HepG2 (cell line): ENCODE data around the gene FAM174A. TPM values are rescaled to one million over a fixed set of nuclear protein-coding genes. Genes with fewer than 3 reads are reported as not detected.

Experiments
- ATAC-seq: fragments of 200-7000 bp; cut with Tn5 transposase; 3 replicates; pipeline ENCODE4 v1.9.1; 2020; ENCODE audit warnings: mild to moderate bottlenecking, moderate library complexity
- BruUV-seq: library from RNA; stranded (reverse); fragments of 400-500 nt; replicated peaks from 2 replicates; lab custom pipeline; 2021; lab: Mats Ljungman, UMichigan
- CTCF ChIA-PET: fragments of 300-600 bp; formaldehyde crosslinking; extraction: SDS; loops from one replicate; lab custom pipeline; 2021; ENCODE audit warnings: low total read pairs, inconsistent platforms, low intra/inter-chr PET ratio; lab: Yijun Ruan, JAX
- POLR2A ChIA-PET: fragments of 350-600 bp; sonication (Branson Sonifier 250); formaldehyde crosslinking; loops from one replicate; lab custom pipeline; 2020; ENCODE audit warnings: antibody characterized with exemption, inconsistent platforms; lab: Yijun Ruan, JAX
- DNase-seq: peaks from one replicate; pipeline ENCODE4 v3.0.0-alpha.2; 2015; ENCODE audit warnings: low spot score
- FAIRE-seq: peaks from 3 replicates; lab custom pipeline; 2011; peaks lifted over from hg19 to GRCh38; lab: Jason Lieb, UNC
- H2AFZ ChIP-seq: one replicate; pipeline ENCODE4 v1.6.1; 2011; ENCODE audit warnings: low read length, inconsistent platforms
- H3K27ac ChIP-seq: fragments of 300-600 bp; 3 replicates; pipeline ENCODE4 v1.8.0; 2011; ENCODE audit warnings: mixed run types, mild to moderate bottlenecking, mixed read lengths, low read length, inconsistent platforms; ENCODE audit not compliant: insufficient read depth; ENCODE audit errors: extremely low read length
- H3K27me3 ChIP-seq, 2 experiments: fragments of 200-600 bp in 1 of 2; 2 replicates in 1 of 2; 3 replicates in 1 of 2; pipeline versions ENCODE4 v1.6.0 to v1.8.0; 2011; ENCODE audit warnings: low read length in 2 of 2, mild to moderate bottlenecking in 2 of 2, moderate library complexity in 2 of 2, inconsistent platforms in 1 of 2; ENCODE audit not compliant: insufficient read depth in 2 of 2, control insufficient read depth in 1 of 2
- H3K36me3 ChIP-seq, 2 experiments: fragments of 200-600 bp in 1 of 2; replicated peaks in 1 of 2; 2 replicates in 1 of 2; 3 replicates in 1 of 2; pipeline versions ENCODE4 v1.5.1 to v1.8.0; 2011; ENCODE audit warnings: low read length in 2 of 2, inconsistent platforms in 1 of 2; ENCODE audit not compliant: insufficient read depth in 2 of 2, control insufficient read depth in 1 of 2
- H3K4me1 ChIP-seq: 2 replicates; pipeline ENCODE4 v1.5.1; 2012; ENCODE audit warnings: low read length, inconsistent platforms; ENCODE audit not compliant: insufficient read depth
- H3K4me2 ChIP-seq: 2 replicates; pipeline ENCODE4 v1.6.0; 2011; ENCODE audit warnings: low read depth, low read length, inconsistent platforms
- H3K4me3 ChIP-seq, 3 experiments: fragments of 200-600 bp in 1 of 3; sonication (generic), shearing (Covaris generic) in 1 of 3; replicated peaks in 1 of 3; 2 replicates each; pipeline ENCODE4 v1.5.1; 2011 to 2016; ENCODE audit warnings: low read length in 3 of 3, inconsistent platforms in 2 of 3, low read depth in 2 of 3, mild to moderate bottlenecking in 2 of 3, control low read depth in 1 of 3, mixed read lengths in 1 of 3; ENCODE audit not compliant: insufficient read depth in 1 of 3
- H3K79me2 ChIP-seq: one replicate; pipeline ENCODE4 v1.6.1; 2011; ENCODE audit warnings: low read length, inconsistent platforms; ENCODE audit not compliant: insufficient read depth
- H3K9ac ChIP-seq: 2 replicates; pipeline ENCODE4 v1.6.0; 2011; ENCODE audit warnings: mild to moderate bottlenecking, low read depth, low read length, inconsistent platforms; ENCODE audit not compliant: insufficient read depth
- H3K9me3 ChIP-seq: 2 replicates; pipeline ENCODE4 v1.5.1; 2012; ENCODE audit warnings: mild to moderate bottlenecking, low read length
- H4K20me1 ChIP-seq: 2 replicates; pipeline ENCODE4 v1.6.0; 2011; ENCODE audit warnings: inconsistent platforms, mild to moderate bottlenecking, low read length, moderate library complexity; ENCODE audit not compliant: insufficient read depth
- CC2D1A ChIP-seq: sonication (generic); formaldehyde crosslinking; IDR thresholded peaks from 2 replicates; pipeline ENCODE4 v1.8.1; 2023; ENCODE audit warnings: mild to moderate bottlenecking, missing genetic modification reagents
- DMAP1 ChIP-seq: IDR thresholded peaks from 2 replicates; pipeline ENCODE4 v1.6.1; 2016
- ERF ChIP-seq: IDR thresholded peaks from 2 replicates; pipeline ENCODE4 v1.6.1; 2018; ENCODE audit warnings: missing biosample characterization, missing genetic modification reagents
- HOXA3 ChIP-seq: sonication (generic); formaldehyde crosslinking; IDR thresholded peaks from 2 replicates; pipeline ENCODE4 v1.5.0; 2020; ENCODE audit warnings: missing genetic modification reagents
- NR2F1 ChIP-seq, 2 experiments: fragments of 450-650 bp in 1 of 2; formaldehyde crosslinking in 1 of 2; IDR thresholded peaks; 2 replicates each; pipeline versions ENCODE4 v1.5.0 to v1.6.1; 2016 to 2020; ENCODE audit warnings: mild to moderate bottlenecking in 1 of 2, missing compliant biosample characterization in 1 of 2, missing genetic modification reagents in 1 of 2, moderate library complexity in 1 of 2
- PRMT3 ChIP-seq: sonication (generic); formaldehyde crosslinking; IDR thresholded peaks from 2 replicates; pipeline ENCODE4 v1.8.1; 2022; ENCODE audit warnings: low read depth, mild to moderate bottlenecking, moderate library complexity, missing genetic modification reagents, borderline replicate concordance
- SRSF9 ChIP-seq: fragments of 200-400 bp; formaldehyde crosslinking; IDR thresholded peaks from 2 replicates; pipeline ENCODE4 v1.6.1; 2018; ENCODE audit warnings: borderline replicate concordance, mild to moderate bottlenecking, low read depth, low read length; ENCODE audit not compliant: insufficient read depth, poor library complexity, severe bottlenecking
- STAG1 ChIP-seq: sonication (generic); formaldehyde crosslinking; IDR thresholded peaks from 2 replicates; pipeline ENCODE4 v1.4.0; 2020; ENCODE audit warnings: missing genetic modification reagents
- TBL1XR1 ChIP-seq: fragments of 150-350 bp; IDR thresholded peaks from 2 replicates; pipeline ENCODE4 v1.6.1; 2014; ENCODE audit warnings: borderline replicate concordance, low read length; ENCODE audit not compliant: partially characterized antibody
- ZNF180 ChIP-seq: sonication (generic); formaldehyde crosslinking; IDR thresholded peaks from 2 replicates; pipeline ENCODE4 v1.4.0; 2020; ENCODE audit warnings: low read depth, missing genetic modification reagents, borderline replicate concordance
- ZNF570 ChIP-seq: sonication (generic); formaldehyde crosslinking; IDR thresholded peaks from 2 replicates; pipeline ENCODE4 v1.4.0; 2020; ENCODE audit warnings: mild to moderate bottlenecking, missing genetic modification reagents, borderline replicate concordance
- ZNF598 ChIP-seq: sonication (generic); formaldehyde crosslinking; IDR thresholded peaks from 2 replicates; pipeline ENCODE4 v1.5.1; 2020; ENCODE audit warnings: mild to moderate bottlenecking, missing genetic modification reagents, borderline replicate concordance
- WGBS: methylation state at CpG from one replicate; pipeline ENCODE4 v1.1.6; 2017; ENCODE audit warnings: low lambda C conversion rate; 5-methylcytosine and 5-hydroxymethylcytosine counted together
- in situ Hi-C: cut with HindIII; loops from 2 replicates; pipeline ENCODE4 v1.10.0; 2017; ENCODE audit warnings: low pct_unique_long_range_greater_than_20kb; ENCODE audit not compliant: extremely low pct_ligation_motif_present
- intact Hi-C: fragments of 100-400 bp; cut with micrococcal nuclease; formaldehyde crosslinking; loops from one replicate; pipeline ENCODE4 v1.10.0; 2022; ENCODE audit not compliant: unreplicated experiment
- polyA plus RNA-seq, 8 experiments: library from polyadenylated mRNA; depleted of rRNA in 3 of 8; stranded (reverse) in 7 of 8; unstranded in 1 of 8; fragments of >200 nt; fragmentation: Illumina TruSeq in 4 of 8; extraction: Trizol in 4 of 8; gene quantifications; 2 replicates each; pipeline versions ENCODE4 v1.2.1 to v1.2.3, GENCODE V29; 2011 to 2016; ENCODE audit warnings: low read depth in 4 of 8, missing spikeins in 1 of 8, mixed read lengths in 1 of 8; ENCODE audit not compliant: insufficient read depth in 1 of 8
- total RNA-seq, 5 experiments: library from RNA; depleted of rRNA; stranded (reverse); fragments of >200 nt; fragmentation: Illumina TruSeq; extraction: Trizol; gene quantifications; 2 replicates each; pipeline ENCODE4 v1.2.3, GENCODE V29; 2016; ENCODE audit warnings: low read depth in 1 of 5
- TF ChIP-seq, protein P1 (sequence below): sonication (generic); formaldehyde crosslinking; IDR thresholded peaks from 2 replicates; pipeline ENCODE4 v1.9.0; 2022; ENCODE audit warnings: low read depth, missing genetic modification reagents

Gene FAM174A
- total and polyA plus RNA-seq, 2 of the 13 experiments (the other 11 are each of a cell fraction or from before 2014, with no cell fraction given), result 6.8 to 7.8 TPM

DNA sequence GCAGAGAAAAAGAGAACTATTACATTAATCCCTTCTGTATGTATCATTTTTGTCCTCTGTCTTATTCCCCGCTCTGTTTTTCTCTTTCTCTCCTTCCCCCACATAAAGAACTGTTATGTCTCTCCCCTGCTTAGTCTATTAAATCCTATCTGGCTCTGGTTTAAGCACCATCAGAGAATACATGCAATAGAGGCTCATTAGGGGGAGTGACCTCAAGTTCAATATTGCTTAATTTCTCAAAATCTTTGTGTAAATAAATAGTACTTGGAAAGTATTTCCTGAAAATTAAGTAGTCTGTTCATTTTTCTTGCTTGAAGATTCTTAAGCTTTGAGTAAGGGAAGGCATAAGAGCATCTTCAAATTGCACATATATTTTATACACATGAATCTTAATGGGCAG lies 41.2 kb upstream of the FAM174A start:
- no peak for TF ChIP-seq ZNF598 (CRISPR knock-in tag)
- TF ChIP-seq CC2D1A, result no peak
- no peak for TF ChIP-seq NR2F1 (CRISPR knock-in tag; IDR thresholded peaks at IDR 0.05)
- no peak for TF ChIP-seq ERF (CRISPR knock-in tag)
- no peak for TF ChIP-seq DMAP1 (CRISPR knock-in tag)
- no peak for TF ChIP-seq STAG1 (CRISPR knock-in tag)
- no peak for TF ChIP-seq ZNF570 (CRISPR knock-in tag)
- TF ChIP-seq HOXA3 (CRISPR knock-in tag), result no peak
- TF ChIP-seq SRSF9, result no peak
- no peak for TF ChIP-seq PRMT3 (CRISPR knock-in tag)
- no peak for TF ChIP-seq TBL1XR1
- TF ChIP-seq, protein P1, sequence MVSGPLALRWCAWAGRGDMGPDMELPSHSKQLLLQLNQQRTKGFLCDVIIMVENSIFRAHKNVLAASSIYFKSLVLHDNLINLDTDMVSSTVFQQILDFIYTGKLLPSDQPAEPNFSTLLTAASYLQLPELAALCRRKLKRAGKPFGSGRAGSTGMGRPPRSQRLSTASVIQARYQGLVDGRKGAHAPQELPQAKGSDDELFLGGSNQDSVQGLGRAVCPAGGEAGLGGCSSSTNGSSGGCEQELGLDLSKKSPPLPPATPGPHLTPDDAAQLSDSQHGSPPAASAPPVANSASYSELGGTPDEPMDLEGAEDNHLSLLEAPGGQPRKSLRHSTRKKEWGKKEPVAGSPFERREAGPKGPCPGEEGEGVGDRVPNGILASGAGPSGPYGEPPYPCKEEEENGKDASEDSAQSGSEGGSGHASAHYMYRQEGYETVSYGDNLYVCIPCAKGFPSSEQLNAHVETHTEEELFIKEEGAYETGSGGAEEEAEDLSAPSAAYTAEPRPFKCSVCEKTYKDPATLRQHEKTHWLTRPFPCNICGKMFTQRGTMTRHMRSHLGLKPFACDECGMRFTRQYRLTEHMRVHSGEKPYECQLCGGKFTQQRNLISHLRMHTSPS (CRISPR knock-in tag), result no peak
- no peak for TF ChIP-seq ZNF180 (CRISPR knock-in tag)

More for the DNA sequence above, 41.2 kb upstream of the FAM174A start:
- no peaks in the 10 kb centered on the region for H3K4me1 ChIP-seq
- H2AFZ ChIP-seq, result no peak overlapping the region
- H3K9ac ChIP-seq, result no peak overlapping the region
- no peaks in the 10 kb centered on the region for H4K20me1 ChIP-seq
- H3K4me2 ChIP-seq, result no peak overlapping the region
- H3K4me3 ChIP-seq, result no peak overlapping the region
- H3K27me3 ChIP-seq, result no peaks in the 10 kb centered on the region
- in situ Hi-C loops, result loop anchor here (25.0 kb wide), 1 partner anchor 893 kb away; no protein-coding TSS in a partner anchor
- H3K27ac ChIP-seq, result no peak overlapping the region
- CTCF ChIA-PET, result no interaction called here
- 68% methylated on average over 1 of the region's 1 CpG for WGBS
- POLR2A ChIA-PET, result no interaction called here
- intact Hi-C loops, result no loop called here
- no TSS peak for BruUV-seq
- DNase-seq (no peak), ATAC-seq (no peak), FAIRE-seq (no peak)
- no peaks in the 10 kb centered on the region for H3K36me3 ChIP-seq
- H3K9me3 ChIP-seq, result peaks cover 6% of the 10 kb centered on the region
- H3K79me2 ChIP-seq, result no peaks in the 10 kb centered on the region
